Measurements from ENCODE around the gene FADS6.

The FADS6 gene

GRCh38 chr17:74936470-74936799 is 43.0 kb upstream of the FADS6 start:
- TF ChIP-seq, protein P1, sequence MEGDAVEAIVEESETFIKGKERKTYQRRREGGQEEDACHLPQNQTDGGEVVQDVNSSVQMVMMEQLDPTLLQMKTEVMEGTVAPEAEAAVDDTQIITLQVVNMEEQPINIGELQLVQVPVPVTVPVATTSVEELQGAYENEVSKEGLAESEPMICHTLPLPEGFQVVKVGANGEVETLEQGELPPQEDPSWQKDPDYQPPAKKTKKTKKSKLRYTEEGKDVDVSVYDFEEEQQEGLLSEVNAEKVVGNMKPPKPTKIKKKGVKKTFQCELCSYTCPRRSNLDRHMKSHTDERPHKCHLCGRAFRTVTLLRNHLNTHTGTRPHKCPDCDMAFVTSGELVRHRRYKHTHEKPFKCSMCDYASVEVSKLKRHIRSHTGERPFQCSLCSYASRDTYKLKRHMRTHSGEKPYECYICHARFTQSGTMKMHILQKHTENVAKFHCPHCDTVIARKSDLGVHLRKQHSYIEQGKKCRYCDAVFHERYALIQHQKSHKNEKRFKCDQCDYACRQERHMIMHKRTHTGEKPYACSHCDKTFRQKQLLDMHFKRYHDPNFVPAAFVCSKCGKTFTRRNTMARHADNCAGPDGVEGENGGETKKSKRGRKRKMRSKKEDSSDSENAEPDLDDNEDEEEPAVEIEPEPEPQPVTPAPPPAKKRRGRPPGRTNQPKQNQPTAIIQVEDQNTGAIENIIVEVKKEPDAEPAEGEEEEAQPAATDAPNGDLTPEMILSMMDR (IDR thresholded peaks at IDR 0.05; ENCODE audit: borderline replicate concordance, control extremely low read depth, extremely low read depth, insufficient read depth, missing control alignments), result no peak
- in situ Hi-C loops (cut with MboI; ENCODE audit: low sequenced_read_pairs, unreplicated experiment), result no loop called here
- no peak for DNase-seq (ENCODE audit: low spot score)

DNA sequence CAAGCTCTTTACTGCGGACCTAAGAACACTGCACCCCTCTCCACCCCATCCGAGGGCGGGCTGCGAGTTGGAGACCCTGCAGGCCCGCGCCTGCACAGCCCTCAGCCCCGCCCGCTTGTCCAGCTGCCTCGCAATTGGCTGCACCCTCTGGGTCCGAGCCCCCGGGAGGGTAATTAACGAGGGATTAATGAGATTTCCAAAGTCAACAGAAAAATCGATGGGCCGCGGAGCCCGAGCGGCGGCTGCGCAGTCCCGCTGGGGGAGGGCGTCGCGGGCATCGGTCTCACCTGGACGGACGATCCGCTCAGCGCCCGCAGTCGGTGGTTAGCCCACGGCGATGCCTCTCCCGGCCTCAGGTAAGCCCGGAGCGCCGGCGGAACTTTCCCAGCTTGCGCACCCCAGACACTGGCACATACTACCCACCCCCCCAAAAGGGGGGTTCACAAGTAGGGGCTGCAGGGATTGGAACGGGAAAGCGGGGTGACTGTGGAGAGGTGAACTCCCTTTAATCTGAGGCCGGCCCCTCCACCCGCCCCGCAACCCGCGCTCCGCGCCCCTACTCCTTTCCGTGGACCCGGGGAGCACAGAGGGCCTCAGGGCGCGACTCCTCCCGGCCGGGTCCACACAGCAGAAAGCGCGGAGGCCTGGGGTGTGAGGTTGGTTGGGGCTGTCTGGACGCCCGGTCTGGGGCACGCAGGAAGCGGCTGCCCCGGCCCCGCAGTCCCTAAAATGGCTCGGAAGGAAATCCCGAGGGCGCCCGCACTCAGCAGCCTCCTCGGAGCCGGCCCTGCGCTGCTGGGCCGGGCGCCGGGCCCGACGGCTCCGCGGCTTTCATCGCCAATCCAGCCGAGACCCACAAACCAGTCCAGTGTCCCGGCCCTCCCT is 42.4 kb upstream of the FADS6 start, which contains the start of gene OTOP3:
Gene OTOP3 (plus strand): TSS at position 314 of the 885 bp plus-strand sequence. CDS start 24 bp downstream, at position 338.
- TF ChIP-seq, protein P1 (IDR thresholded peaks at IDR 0.05; ENCODE audit: borderline replicate concordance, control extremely low read depth, extremely low read depth, insufficient read depth, missing control alignments), result no peak
- in situ Hi-C loops (cut with MboI; ENCODE audit: low sequenced_read_pairs, unreplicated experiment), result no loop called here
- DNase-seq (ENCODE audit: low spot score), result no peak

DNA sequence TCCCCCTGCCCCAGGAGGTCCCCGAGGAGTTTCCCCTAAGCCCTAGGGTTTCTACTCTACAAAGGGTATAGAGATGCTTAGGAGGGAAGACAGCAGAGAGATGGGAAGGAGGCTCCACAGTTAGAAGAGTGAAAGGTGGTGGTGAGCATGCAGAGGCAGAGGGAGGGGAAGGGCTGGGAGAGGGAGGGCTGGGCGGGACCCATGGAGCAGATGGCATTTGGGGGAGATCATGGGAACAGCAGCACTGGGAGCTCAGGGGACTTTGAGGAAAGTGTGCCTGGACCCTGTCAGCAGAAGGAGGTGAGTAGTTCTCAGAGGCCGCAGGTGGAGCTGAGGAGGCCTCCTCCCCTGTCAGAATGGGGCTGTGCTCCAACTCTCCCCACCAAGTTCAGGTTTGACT is 41.6 kb upstream of the FADS6 start:
- DNase-seq (ENCODE audit: low spot score), result no peak
- in situ Hi-C loops (cut with MboI; ENCODE audit: low sequenced_read_pairs, unreplicated experiment), result no loop called here
- TF ChIP-seq, protein P1 (IDR thresholded peaks at IDR 0.05; ENCODE audit: borderline replicate concordance, control extremely low read depth, extremely low read depth, insufficient read depth, missing control alignments), result no peak

GRCh38 chr17:74930535-74931036 is 37.2 kb upstream of the FADS6 start:
- DNase-seq (ENCODE audit: low spot score), result no peak
- in situ Hi-C loops (cut with MboI; ENCODE audit: low sequenced_read_pairs, unreplicated experiment), result no loop called here
- TF ChIP-seq, protein P1 (IDR thresholded peaks at IDR 0.05; ENCODE audit: borderline replicate concordance, control extremely low read depth, extremely low read depth, insufficient read depth, missing control alignments), result no peak

GRCh38 chr17:74928786-74929185 is 35.4 kb upstream of the FADS6 start:
- DNase-seq (ENCODE audit: low spot score), result no peak
- TF ChIP-seq, protein P1 (IDR thresholded peaks at IDR 0.05; ENCODE audit: borderline replicate concordance, control extremely low read depth, extremely low read depth, insufficient read depth, missing control alignments), result no peak
- in situ Hi-C loops (cut with MboI; ENCODE audit: low sequenced_read_pairs, unreplicated experiment), result no loop called here

GRCh38 chr17:74925242-74925641 is 31.8 kb upstream of the FADS6 start:
- DNase-seq (ENCODE audit: low spot score), result no peak
- in situ Hi-C loops (cut with MboI; ENCODE audit: low sequenced_read_pairs, unreplicated experiment), result no loop called here
- TF ChIP-seq, protein P1 (IDR thresholded peaks at IDR 0.05; ENCODE audit: borderline replicate concordance, control extremely low read depth, extremely low read depth, insufficient read depth, missing control alignments), result no peak
